Ascending aorta (tissue), 2 donors: ENCODE data around the gene GPRC5A. TPM values are rescaled to one million over a fixed set of nuclear protein-coding genes. Genes with fewer than 3 reads are reported as not detected.

Experiments used
- DNase-seq, 2 donors: peaks; one replicate each; pipeline ENCODE4 v3.0.0-alpha.2; 2019; ENCODE audit warnings: low spot score in 2 of 2
- H3K27ac ChIP-seq, 2 donors: fragments of 200-600 bp; sonication (generic); one replicate each; pipeline ENCODE4 v1.5.1; 2016 to 2017; ENCODE audit warnings: mild to moderate bottlenecking in 1 of 2
- H3K27me3 ChIP-seq: fragments of 200-600 bp; sonication (generic); one replicate; pipeline ENCODE4 v1.5.1; 2017
- H3K36me3 ChIP-seq, 2 donors: fragments of 200-600 bp; sonication (generic); one replicate each; pipeline ENCODE4 v1.5.1; 2016
- H3K4me1 ChIP-seq, 2 donors: fragments of 200-600 bp; sonication (generic); one replicate each; pipeline ENCODE4 v1.5.1; 2016 to 2017; ENCODE audit warnings: mild to moderate bottlenecking in 1 of 2
- H3K4me3 ChIP-seq, 2 donors: fragments of 200-600 bp; sonication (generic); one replicate each; pipeline ENCODE4 v1.5.1; 2016 to 2017; ENCODE audit warnings: mild to moderate bottlenecking in 1 of 2
- H3K9me3 ChIP-seq, 2 donors: fragments of 200-600 bp; sonication (generic); one replicate each; pipeline ENCODE4 v1.5.1; 2016
- CTCF ChIP-seq, 3 experiments: fragments of 200-600 bp in 2 of 3; fragments of 450-650 bp in 1 of 3; sonication (generic) in 2 of 3; IDR thresholded peaks; one replicate each; pipeline ENCODE4 v1.5.1; 2016 to 2019; ENCODE audit warnings: antibody characterized with exemption in 3 of 3, mild to moderate bottlenecking in 1 of 3, moderate library complexity in 1 of 3
- intact Hi-C: fragments of 100-400 bp; cut with DNase I; formaldehyde crosslinking; loops from one replicate; pipeline ENCODE4 v1.15.1; 2023
- total RNA-seq: library from RNA; depleted of rRNA; stranded (reverse); fragments of >200 nt; gene quantifications from one replicate; pipeline ENCODE4 v1.1.0, GENCODE V29; 2016

The GPRC5A gene
- total RNA-seq, 1 donor from 2014 or later, result 23.8 TPM

- no peak overlapping the region for H3K27ac ChIP-seq
- DNase-seq, result no peak
- H3K4me1 ChIP-seq, result no peaks in the 10 kb centered on the region
- intact Hi-C loops, result no loop called here
- H3K9me3 ChIP-seq, result no peaks in the 10 kb centered on the region
- H3K36me3 ChIP-seq, result no peaks in the 10 kb centered on the region
- no peak for TF ChIP-seq CTCF (IDR thresholded peaks at IDR 0.05)
- H3K27me3 ChIP-seq, result no peaks in the 10 kb centered on the region
- no peak overlapping the region for H3K4me3 ChIP-seq
These were observed 63.7 kb downstream of the GPRC5A start for GRCh38 chr12:12954878-12955625.

GRCh38 chr12:12958886-12959285 lies 67.5 kb downstream of the GPRC5A start:
- no peak for TF ChIP-seq CTCF (IDR thresholded peaks at IDR 0.05)
- Histone ChIP-seq H3K36me3 (no peaks in the 10 kb centered on the region), H3K27me3 (no peaks in the 10 kb centered on the region), H3K27ac (no peak overlapping the region), H3K4me3 (no peak overlapping the region), H3K4me1 (no peaks in the 10 kb centered on the region), H3K9me3 (no peaks in the 10 kb centered on the region)
- no peak for DNase-seq
- intact Hi-C loops, result no loop called here

GRCh38 chr12:12960639-12961209 lies 69.4 kb downstream of the GPRC5A start:
- H3K4me1 ChIP-seq, result no peaks in the 10 kb centered on the region
- no peak for DNase-seq
- H3K36me3 ChIP-seq, result no peaks in the 10 kb centered on the region
- intact Hi-C loops, result no loop called here
- no peak overlapping the region for H3K4me3 ChIP-seq
- no peaks in the 10 kb centered on the region for H3K9me3 ChIP-seq
- no peaks in the 10 kb centered on the region for H3K27me3 ChIP-seq
- TF ChIP-seq CTCF (IDR thresholded peaks at IDR 0.05), result no peak
- no peak overlapping the region for H3K27ac ChIP-seq

GRCh38 chr12:12964255-12964654 lies 72.9 kb downstream of the GPRC5A start:
- Histone ChIP-seq H3K27me3 (no peaks in the 10 kb centered on the region), H3K36me3 (peaks cover 0 to 6% of the 10 kb centered on the region in 2 donors), H3K27ac (no peak overlapping the region), H3K4me1 (no peaks in the 10 kb centered on the region), H3K4me3 (no peak overlapping the region), H3K9me3 (no peaks in the 10 kb centered on the region)
- intact Hi-C loops, result no loop called here
- TF ChIP-seq CTCF (IDR thresholded peaks at IDR 0.05), result no peak
- DNase-seq, result no peak

GRCh38 chr12:12965836-12966235 lies 74.5 kb downstream of the GPRC5A start:
- Histone ChIP-seq H3K27me3 (no peaks in the 10 kb centered on the region), H3K4me3 (no peak overlapping the region), H3K27ac (no peak overlapping the region), H3K4me1 (no peaks in the 10 kb centered on the region), H3K9me3 (no peaks in the 10 kb centered on the region), H3K36me3 (peaks cover 4 to 6% of the 10 kb centered on the region in 2 donors)
- intact Hi-C loops, result no loop called here
- no peak for DNase-seq
- no peak for TF ChIP-seq CTCF (IDR thresholded peaks at IDR 0.05)

Other genes with a start within 250 kb of the GPRC5A start
- gene GPR19, start 195.4 kb upstream of the GPRC5A start, total RNA-seq, result not detected
- gene CDKN1B, start 174.2 kb upstream of the GPRC5A start, total RNA-seq, result 65.1 TPM
- gene APOLD1, start 105.9 kb upstream of the GPRC5A start, total RNA-seq, result 189 TPM
- 36.4 TPM for gene DDX47, start 78.2 kb upstream of the GPRC5A start, total RNA-seq
- not detected for gene GPRC5D, start 60.6 kb downstream of the GPRC5A start, total RNA-seq
- 56.6 TPM for gene HEBP1, start 108.7 kb downstream of the GPRC5A start, total RNA-seq
- 6.7 TPM for gene FAM234B, start 152.8 kb downstream of the GPRC5A start, total RNA-seq
- gene GSG1, start 212.1 kb downstream of the GPRC5A start, total RNA-seq, result not detected